IPS DF 19.7 (cell line): ENCODE results near the gene NLRC5.

Source experiments
- DNase-seq: peaks from one replicate; pipeline ENCODE4 v3.0.0-alpha.2; 2013; ENCODE audit warnings: low read depth, low spot score

NLRC5 gene

DNA sequence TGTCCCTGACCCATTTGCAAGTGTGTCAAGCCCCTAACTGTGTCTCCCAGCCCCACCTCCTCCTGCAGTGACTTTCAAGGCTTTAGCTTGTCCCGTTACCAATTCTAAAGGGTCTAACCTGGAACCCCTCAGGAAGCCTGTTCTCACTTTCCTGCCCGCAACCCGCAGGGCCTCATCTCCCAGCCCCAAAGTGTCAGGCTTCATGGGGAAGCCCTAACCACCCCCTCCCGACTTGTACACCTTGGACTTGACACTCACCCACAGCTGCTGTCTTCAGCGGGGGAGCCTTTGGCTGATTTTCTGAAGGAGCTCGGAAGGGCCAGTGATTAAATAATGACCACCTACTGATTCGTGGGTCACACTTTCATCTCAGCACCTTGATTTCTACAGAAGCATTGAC, 33.1 kb downstream of the NLRC5 start:
- no peak for DNase-seq

DNA sequence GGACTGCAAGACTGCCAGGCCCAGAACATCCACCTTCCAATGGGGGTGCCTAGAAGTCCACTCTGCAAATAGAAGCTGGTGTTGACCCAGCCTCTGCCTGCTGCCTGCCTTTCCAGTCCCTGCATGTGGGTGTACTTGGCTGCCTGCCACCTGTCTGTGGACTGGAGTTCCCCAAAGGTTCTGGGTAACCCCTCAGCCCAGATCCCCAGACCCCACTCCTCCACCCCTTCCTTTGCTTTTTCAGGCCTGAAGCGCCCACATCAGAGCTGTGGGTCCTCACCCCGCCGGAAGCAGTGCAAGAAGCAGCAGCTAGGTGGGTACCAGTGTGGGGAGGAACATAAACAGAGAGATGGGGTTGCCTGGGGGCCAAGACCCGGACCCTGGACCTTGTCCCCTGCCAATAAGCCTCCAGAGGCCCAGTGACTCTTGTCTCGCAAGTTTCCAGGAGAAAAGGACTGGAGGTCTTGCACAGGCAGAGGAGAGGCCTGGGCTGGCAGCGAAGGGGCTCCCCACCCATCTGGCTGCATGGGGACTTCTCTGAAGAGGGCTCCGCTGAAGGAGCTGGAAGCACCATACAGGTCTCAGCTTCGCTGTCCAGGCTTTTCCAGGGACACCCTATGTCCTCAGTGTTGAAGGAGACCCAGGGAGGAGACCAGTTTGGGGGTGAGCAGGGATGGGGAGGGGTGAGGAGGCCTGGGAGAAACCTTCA, 34.3 kb downstream of the NLRC5 start:
- DNase-seq = no peak

DNA sequence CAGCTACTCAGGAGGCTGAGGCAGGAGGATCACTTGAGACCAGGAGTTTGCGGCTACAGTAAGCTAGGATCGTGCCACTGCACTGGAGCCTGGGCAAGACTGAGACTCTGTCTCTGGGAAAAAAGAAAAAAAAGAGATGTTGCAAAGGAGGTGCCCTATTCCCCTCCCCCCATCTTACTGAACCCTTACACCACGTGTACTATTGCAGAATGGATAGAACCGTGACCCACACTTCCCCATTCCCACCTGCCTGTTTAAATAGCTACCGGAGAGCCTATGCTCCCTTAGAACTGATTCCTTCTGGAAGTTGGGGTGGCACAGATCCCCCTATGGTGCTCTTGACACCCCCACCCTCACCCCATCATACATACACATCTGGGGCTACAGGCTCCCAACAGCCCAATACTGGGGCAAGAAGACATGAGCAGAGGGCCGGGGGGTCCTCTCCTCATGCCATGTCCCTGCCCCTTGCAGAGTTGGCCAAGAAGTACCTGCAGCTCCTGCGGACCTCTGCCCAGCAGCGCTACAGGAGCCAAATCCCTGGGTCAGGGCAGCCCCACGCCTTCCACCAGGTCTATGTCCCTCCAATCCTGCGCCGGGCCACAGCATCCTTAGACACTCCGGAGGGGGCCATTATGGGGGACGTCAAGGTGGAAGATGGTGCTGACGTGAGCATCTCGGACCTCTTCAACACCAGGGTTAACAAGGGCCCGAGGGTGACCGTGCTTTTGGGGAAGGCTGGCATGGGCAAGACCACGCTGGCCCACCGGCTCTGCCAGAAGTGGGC, 35.7 kb downstream of the NLRC5 start:
- DNase-seq = no peak

DNA sequence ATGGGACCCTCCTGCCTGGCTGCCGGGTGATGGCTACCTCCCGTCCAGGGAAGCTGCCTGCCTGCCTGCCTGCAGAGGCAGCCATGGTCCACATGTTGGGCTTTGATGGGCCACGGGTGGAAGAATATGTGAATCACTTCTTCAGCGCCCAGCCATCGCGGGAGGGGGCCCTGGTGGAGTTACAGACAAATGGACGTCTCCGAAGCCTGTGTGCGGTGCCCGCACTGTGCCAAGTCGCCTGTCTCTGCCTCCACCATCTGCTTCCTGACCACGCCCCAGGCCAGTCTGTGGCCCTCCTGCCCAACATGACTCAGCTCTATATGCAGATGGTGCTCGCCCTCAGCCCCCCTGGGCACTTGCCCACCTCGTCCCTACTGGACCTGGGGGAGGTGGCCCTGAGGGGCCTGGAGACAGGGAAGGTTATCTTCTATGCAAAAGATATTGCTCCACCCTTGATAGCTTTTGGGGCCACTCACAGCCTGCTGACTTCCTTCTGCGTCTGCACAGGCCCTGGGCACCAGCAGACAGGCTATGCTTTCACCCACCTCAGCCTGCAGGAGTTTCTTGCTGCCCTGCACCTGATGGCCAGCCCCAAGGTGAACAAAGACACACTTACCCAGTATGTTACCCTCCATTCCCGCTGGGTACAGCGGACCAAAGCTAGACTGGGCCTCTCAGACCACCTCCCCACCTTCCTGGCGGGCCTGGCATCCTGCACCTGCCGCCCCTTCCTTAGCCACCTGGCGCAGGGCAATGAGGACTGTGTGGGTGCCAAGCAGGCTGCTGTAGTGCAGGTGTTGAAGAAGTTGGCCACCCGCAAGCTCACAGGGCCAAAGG, 36.8 kb downstream of the NLRC5 start:
- no peak for DNase-seq

DNA sequence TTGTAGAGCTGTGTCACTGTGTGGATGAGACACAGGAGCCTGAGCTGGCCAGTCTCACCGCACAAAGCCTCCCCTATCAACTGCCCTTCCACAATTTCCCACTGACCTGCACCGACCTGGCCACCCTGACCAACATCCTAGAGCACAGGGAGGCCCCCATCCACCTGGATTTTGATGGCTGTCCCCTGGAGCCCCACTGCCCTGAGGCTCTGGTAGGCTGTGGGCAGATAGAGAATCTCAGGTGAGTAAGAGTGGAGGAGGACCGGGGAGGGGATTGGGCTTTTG, 37.4 kb downstream of the NLRC5 start:
- DNase-seq = no peak

DNA sequence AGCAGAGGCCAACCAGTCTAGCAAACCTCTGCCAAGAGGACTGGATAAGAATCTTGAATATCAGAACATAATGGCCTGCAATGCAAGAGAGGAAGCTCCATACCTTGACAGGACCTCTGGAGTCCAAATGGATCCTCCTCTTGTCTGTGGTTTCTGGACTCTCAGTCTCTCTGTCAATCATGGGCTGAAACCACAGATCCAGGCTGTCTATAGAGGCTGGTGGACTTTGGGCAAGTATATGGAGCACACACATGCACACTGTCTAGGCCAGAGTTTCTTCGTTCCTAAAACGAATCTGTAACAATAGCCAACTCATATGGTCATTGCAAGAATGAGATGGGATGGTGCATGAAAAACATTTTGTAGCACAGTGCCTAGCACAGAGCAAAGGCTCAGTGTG, 37.7 kb downstream of the NLRC5 start:
- DNase-seq = no peak

DNA sequence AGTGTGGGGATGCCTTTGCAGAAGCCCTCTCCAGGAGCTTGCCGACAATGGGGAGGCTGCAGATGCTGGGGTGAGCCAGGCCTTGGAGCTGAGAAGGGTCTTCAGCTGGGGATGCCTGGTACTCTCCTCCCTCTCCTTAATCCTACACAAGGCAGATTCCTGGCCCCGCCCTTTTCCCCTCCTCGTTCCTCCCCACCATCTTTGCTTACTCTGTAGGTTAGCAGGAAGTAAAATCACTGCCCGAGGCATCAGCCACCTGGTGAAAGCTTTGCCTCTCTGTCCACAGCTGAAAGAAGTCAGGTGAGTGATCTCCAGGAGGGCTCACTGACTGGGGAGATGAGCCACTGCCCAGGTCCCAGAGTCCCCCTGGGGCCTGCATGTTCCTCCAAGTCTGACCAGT, 38.7 kb downstream of the NLRC5 start:
- DNase-seq = no peak

DNA sequence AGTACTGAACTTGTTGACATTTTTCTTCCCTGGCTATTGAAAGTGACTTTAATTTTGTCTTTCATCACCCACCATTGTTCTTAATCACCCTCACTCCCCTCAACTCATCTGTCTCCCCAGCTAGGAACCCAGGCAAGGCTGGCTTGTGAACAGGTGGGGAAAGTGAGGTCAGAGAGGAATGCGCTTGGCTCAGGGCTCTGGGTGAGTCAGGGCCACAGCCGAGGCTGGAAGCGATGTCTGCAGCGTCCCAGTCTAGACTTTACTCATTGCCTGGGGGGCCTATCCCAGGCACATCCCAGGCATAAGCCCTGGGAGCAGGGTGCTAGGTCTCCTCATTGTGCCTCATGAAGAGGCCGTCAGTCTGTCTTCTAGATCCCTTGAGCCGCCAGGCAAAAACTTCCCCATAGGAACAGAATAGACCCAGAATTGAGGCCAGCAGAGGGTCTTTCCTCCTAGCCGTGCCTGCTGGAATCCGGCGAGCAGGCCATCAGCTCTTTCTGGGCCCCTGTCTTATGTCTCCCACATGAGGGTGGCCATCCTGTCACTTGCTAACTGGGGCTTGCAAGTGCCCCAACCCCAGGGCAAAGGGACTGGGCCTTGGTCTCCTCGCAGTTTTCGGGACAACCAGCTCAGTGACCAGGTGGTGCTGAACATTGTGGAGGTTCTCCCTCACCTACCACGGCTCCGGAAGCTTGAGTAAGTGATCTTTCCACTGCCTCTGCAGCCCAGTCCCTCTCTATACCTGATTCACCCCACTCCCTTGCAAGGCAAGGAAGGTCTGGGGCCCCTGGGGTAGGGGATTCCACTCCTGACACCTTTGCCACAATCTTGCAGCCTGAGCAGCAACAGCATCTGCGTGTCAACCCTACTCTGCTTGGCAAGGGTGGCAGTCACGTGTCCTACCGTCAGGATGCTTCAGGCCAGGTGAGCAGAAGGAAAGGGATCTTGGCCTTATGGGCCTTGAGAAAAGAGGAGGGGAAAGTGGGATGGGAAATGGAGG, 40.1 kb downstream of the NLRC5 start:
- DNase-seq = no peak

DNA sequence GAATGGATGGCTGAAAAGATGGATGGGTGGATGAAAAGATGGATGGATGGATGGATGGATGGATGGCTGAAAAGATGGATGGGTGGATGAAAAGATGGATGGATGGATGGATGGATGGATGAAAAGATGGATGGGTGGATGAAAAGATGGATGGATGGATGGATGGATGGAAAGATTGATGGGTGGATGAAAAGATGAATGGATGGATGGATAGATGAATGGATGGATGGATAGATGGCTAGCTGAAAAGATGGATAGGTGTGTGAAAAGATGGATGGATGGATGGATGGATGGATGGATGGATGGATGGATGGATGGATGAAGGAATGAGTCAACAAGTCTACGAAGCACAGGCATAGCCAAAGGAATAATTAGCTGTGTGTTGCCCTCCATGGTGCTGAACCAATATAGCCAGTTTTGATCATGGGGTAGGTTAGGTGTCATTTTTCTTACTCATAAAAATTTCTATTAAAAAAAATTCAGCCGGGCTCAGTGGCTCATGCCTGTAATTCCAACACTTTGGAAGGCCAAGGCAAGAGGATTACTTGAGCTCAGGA, 41.1 kb downstream of the NLRC5 start:
- no peak for DNase-seq

DNA sequence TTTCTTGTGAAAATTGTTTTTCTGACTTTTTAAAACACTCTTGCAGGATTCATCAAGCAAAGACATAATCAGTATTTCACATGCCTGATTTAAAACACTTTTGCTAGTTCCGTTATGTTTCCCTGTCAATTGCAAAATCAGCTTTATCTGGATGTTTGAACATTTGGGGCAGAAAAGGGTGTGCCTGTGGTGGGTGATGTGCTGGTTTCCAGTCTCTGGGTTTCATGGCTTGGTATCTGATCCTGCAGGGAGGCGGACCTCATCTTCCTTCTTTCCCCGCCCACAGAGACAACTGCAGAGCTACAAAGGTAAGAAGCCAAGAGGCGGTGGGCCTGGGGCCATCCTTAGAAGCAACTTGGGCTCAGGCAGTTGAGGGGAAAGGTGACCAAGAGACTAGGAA, 41.8 kb downstream of the NLRC5 start:
- no peak for DNase-seq

DNA sequence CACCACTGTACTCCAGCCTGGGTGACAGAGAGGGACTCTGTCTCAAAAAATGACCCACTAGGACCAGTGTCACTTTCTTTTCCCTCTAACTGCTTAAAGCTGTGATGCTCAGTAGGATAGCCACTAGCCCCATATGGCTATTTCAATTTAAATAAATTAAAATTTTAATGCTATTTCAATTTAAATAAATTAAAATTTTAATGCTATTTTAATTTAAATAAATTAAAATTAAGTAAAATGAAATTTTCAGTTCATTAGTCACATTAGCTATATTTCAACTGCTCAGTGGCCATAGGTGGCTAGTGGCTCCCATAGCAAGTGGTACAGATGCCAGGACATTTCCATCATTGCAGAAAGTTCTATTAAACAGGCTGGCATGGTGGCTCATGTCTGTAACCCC, 43.0 kb downstream of the NLRC5 start:
- no peak for DNase-seq

DNA sequence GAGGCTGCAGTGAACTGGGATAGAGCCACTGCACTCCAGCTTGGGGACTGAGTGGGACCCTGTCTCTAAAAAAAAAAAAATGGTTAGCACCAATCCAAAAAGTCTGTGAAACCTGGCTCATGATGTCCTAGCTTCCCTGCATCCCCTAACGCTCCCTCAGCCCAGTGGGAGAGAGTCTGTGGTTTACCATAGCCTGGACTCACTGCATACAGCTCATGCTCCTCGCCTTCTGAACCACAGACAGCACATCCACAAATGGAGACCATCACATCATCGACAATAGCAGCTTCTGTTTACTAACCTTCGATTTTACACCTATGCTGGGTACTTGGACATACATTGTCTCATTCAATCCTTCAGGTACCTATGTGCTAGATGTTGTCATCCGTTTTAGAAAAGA, 43.6 kb downstream of the NLRC5 start:
- no peak for DNase-seq

DNA sequence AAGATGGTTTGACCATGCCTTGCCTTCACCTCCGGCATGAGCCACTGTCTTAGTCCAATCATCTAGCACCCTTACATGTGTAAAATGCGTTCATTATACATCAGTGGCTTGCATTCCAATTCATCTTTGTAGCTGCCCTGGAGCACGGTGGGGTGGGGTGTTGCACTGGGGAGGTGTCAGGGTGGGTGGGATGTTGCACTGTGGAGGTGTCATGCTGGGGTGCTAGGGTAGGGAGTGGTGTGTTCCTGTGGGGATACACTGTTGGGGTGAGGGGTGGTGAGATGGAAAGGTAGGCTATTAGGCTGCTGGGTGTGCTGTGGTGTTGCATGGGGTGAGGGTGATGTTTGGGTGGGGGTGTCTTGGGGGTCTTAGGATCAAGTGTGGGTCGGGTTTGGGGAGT, 47.0 kb downstream of the NLRC5 start:
- DNase-seq = no peak

DNA sequence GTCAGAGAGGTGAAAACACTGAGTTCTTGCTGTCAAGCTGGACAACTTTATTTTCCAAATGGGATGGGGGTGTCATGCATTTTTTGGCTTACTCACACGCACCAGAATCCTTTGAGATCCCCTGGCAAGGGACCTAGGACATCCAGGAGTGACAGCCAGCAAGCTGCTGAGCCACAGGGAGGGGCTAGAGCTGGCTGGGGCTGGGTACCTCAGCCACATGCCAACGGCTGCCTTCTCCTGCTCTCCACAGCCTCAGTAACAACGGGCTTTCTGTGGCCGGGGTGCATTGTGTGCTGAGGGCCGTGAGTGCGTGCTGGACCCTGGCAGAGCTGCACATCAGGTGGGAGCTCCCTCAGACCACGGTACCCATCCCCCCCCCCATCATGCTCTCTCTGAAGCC, 47.6 kb downstream of the NLRC5 start:
- no peak for DNase-seq

DNA sequence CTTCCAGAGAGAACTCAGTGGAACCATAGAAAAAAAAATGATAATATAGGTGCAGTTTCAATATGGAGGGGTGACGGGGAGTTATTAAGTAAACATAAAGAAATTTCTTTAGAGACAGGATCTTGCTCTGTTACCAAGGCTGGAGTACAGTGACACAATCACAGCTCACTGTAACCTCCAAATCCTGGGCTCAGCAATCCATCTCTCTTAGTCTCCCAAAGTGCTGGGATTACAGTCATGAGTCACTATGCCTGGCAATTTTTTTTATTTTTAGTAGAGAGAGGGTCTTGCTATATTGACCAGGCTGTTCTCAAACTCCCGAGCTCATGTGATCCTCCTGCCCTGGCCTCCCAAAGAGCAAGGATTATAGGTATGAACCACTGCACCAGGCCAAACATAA, 48.8 kb downstream of the NLRC5 start:
- no peak for DNase-seq

DNA sequence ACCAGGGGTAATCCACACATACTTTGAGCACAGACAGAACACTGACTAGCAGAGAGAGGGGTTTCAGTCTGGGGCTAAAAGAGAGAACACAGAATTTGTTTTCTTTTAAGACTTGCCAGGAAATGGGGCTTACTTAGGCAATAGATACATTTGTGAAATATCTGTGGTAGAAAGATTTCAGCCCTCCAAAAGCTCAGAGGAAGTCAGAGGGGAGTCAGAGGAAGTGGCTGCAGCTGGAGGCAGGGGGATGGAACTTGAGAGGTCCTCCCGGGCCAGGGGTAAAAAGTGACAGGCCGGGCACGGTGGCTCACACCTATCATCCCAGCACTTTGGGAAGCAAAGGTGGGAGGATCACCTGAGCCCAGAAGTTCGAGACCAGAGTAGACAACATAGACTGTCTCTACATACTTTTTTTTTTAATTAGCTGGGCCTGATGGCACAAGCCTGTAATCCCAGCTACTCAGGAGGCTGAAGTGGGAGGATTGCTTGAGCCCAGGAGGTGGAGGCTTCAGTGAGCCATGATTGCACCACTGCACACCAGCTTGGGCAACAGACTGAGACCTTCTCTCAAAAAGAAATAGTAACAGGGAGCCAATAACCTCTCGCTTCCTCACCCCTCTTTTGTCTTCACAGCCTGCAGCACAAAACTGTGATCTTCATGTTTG, 49.9 kb downstream of the NLRC5 start:
- DNase-seq = no peak

DNA sequence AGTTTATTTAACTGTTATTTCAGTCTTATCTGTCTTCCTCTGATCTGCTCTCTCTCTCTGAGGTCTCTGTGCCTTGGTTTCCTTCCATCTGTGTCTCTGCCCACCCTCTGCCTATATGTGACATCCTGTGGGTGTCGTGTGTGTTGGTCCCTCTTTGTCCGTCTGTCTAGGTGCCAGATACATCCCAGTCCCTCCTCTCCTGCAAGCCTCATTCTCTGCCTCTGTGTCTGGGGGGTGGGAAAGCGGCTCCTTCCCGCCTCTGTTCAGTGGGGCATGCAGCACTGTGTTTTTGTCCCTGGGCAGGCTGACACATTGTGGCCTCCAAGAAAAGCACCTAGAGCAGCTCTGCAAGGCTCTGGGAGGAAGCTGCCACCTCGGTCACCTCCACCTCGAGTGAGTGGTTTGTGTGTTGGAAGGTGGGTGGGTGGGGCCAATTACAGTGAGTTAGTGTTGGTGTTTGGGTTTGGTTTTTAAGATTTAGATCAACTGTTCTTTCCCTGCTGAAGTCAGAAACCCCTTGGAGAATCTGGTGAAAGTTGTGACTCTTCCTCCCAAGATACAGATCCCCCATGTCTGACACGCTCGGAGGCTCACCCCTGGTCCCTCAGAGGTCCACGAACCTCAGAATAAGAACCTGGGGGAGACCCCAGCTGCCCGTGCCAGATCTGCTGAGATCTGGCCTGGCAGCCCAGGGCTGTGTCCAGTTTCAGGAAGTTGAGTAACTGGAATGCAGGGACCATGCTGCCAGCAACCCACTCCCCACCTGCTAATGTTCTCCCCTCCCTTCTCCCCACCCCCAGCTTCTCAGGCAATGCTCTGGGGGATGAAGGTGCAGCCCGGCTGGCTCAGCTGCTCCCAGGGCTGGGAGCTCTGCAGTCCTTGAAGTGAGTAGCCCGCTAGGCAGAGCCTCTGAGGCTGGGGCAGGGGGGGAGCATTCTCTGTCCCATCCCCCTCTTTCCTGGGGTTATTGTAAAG, 52.1 kb downstream of the NLRC5 start:
- DNase-seq = no peak

DNA sequence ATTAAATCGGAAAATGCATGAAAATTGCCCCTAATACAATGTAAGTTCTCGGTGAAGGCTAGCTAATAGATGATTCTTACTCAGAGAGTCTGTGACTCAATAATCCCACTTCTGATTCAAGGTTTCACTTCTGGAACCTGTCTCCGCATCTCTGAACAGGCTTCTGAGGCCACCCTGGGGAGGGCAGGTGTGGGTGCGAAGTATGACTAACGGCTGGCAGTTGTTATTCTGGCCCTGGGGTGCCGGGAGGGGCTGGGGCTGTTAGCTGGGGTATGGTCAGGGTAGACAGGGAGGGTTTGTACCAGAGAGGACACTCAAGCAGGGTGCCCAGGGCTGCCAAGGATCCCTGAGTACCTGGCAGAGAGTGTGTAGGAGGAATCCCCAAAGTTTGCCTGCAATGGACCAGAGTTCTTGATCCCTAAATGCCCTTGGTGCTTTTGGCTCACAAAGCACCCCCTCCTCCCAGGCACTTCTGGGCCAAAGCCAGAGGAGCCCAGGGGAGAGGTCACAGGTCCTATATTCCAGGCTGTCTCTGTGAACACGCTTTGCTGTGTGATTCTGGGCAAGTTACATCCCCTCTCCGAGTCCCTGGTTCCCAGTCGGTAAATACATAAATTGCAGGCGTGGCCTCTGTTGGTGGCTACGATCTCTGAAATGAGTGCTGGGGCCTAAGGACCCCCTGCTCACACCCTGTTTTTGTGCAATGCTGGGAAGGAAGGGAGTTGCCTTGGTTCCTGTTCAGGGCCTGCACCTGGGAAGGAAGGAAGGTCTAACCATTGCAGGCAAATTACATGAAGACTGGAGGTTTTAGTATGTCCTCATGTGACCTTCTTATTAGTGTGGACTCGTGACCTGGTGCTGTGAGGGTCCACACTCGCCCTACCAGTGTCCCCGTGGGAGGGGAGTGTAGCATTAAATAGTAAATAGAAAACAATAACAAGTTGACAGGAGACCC, 53.1 kb downstream of the NLRC5 start:
- no peak for DNase-seq
